GM15510 (cell line): Measurements from ENCODE around the gene SORBS1.

Experiments used
- POLR2A ChIP-seq: IDR thresholded peaks from 3 replicates; pipeline ENCODE4 v1.6.1; 2011; ENCODE audit warnings: borderline replicate concordance; ENCODE audit not compliant: insufficient read length; ENCODE audit errors: extremely low read depth

Gene SORBS1

DNA sequence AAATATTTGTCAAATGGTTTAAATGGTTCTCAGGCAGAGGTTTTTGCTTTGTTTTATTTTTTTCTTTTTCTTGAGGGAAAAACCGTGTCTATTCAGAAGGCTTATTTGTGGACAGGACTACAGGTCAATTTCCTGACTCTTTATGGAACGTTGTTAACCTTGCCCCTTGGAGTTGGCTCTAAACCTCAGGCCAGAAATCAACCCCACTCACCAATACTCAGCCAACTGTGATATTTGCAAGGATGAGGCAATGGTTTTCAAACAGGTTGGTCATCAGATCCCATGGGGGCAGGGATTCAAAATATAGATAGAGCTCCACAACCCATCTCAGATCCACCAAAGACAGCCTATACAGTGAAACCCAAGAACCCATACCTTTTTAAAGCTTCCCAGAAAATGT, 280.5 kb downstream of the SORBS1 start:
- TF ChIP-seq POLR2A: no peak

DNA sequence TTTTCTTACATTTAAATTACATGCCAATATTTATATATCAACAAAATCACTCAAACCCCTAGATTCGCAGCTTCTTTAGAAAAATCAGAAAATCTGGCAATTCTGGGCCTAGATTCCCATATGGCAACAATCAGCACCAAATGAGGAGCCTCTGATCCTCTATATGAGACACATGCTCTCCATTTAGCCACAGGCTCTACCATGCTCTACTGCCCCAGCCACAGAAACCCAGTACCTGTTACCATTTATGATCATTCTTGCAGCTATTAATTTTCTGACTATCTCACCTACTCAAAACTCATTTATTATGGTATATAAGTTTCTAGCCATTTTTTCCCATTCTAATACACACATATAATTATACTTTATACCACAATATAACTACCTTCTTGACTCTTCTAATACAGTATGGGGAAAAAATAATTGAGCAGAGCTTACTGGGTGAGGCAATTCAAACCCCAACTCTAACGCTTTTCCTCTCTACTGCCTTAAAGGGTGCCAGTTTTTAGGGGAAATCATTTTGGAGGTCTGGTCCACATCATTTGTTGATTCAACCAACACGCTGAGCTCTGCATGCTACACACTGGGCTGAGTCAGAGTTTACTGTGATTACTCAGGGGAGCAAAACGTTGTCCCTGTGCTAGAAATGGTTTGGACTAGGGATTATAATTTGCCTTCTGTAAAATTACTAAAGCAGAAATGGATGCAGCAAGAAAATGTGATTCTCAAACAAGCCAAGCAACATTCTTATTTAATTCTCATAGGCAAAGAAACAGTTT, 281.9 kb downstream of the SORBS1 start:
- no peak for TF ChIP-seq POLR2A

GRCh38 chr10:95278061-95278988, 282.8 kb downstream of the SORBS1 start:
- no peak for TF ChIP-seq POLR2A

DNA sequence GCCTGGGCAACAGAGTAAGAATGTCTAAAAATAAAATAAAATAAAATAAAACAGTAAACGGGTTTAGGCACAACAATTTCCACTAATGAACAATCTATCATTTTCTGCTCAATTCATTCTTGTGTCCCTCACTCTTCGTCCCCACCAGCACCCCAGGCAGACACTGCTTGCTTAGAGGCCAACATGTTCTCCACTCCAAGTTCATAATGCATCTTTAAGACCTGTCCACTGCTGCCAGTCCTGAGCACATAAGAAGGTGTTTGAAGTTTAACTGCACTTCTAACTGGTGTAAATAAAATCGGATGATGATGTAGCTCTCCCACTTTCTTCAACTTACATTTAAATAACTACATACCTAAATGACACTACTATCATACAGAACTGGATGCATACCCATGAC, 283.6 kb downstream of the SORBS1 start:
- TF ChIP-seq POLR2A: no peak

DNA sequence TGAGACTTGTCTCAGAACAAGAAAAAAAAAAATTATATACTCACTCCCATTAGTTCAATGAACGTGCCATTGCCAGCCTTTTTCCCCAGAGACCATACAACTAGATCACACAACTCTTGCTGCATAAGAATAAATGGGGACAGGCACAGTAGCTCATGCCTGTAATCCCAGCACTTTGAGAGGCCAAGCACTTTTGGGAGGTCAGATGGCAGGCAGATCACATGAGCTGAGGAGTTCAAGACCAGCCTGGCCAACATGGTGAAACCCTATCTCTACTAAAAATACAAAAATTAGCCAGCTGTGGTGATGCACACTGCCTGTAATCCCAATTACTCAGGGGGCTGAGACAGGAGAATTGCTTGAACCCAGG, 284.0 kb downstream of the SORBS1 start:
- no peak for TF ChIP-seq POLR2A

- TF ChIP-seq POLR2A: no peak
Observed at GRCh38 chr10:95276367-95277200, 284.6 kb downstream of the SORBS1 start.

DNA sequence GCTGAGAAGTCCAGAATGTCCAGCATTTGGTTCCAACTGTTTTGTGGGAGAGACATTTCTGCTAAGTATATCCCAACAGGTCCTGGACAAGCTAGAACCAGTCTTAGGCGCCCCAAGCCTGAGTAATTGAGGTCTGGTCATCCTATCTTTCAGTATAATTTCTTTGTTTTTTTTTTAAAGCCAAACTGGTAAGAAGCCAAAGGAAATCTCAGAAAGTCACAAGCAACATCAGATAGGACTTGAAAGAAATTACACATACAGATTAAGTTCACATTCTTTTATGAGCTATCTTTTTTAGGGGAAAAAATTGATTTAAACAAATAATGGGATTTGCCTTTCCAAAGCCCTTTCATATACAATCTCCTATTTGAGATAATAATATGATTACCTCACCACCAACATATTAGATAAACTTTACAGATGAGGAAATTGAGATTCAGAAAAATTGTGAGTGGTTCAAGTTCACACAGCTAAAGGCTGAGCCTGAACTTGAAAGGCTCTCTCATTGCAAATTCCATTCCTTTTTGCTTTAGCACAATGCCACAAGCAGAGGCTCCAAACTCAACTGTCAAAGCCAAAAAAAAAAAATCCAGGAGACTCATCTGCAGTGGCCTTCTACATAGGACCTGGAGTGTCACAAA, 285.3 kb downstream of the SORBS1 start:
- TF ChIP-seq POLR2A: no peak

- TF ChIP-seq POLR2A: no peak
Observed at GRCh38 chr10:95273393-95274312, 287.5 kb downstream of the SORBS1 start.

- no peak for TF ChIP-seq POLR2A
Observed at GRCh38 chr10:95268438-95268837, 292.7 kb downstream of the SORBS1 start.

DNA sequence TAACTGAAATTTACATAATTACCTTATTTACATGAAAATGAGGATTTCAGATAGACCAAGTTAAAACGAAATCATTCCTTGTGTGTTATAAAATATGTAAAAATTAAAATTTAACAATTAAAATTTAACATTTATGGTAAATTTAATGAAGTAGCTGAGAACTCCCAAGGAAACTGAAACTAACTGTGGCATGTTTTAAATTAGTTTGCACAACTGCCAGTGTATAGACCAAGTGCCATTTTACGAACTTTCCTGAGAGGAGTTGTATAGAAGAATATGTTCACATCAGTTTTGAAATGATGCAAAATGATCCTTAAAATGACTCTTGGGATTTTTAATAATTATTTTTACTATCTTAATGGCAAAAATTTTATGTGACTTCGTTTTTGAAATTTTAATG, 293.9 kb downstream of the SORBS1 start:
- no peak for TF ChIP-seq POLR2A

GRCh38 chr10:95266674-95267095, 294.5 kb downstream of the SORBS1 start:
- no peak for TF ChIP-seq POLR2A

- no peak for TF ChIP-seq POLR2A
Observed at GRCh38 chr10:95265572-95265971, 295.6 kb downstream of the SORBS1 start.
